HG03571 (cell line): ENCODE measurements around the gene TNIK.
"Not testable (repeated sequence)": the region's sequence is repeated elsewhere in the genome, so short reads cannot be mapped to it uniquely, and the experiment has no call there.

ENCODE experiments used
- ATAC-seq: cut with Tn5 transposase; IDR thresholded peaks from one replicate; pipeline ENCODE4 v1.9.1; 2021; ENCODE audit not compliant: unreplicated experiment

TNIK gene

DNA sequence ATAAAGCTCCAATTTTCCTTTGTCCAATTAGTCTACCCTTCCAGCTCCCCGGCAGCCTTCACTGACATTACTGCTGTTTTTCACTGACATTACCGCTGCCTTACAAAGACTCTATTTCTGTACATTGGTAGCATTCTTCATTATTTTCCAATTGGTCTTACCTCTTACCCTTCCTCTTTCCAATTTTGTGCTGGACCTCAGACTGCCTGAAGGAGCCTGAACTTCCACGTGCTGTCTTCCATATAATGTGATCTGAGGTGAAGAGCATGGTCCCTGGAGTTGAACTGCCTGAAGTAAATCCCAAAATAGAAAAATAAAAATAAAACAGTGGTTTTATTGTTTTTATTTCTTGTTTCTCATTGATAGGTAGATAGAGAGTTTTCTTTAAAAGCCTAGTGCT lies 9.2 kb upstream of the TNIK start:
- no peak for ATAC-seq

DNA sequence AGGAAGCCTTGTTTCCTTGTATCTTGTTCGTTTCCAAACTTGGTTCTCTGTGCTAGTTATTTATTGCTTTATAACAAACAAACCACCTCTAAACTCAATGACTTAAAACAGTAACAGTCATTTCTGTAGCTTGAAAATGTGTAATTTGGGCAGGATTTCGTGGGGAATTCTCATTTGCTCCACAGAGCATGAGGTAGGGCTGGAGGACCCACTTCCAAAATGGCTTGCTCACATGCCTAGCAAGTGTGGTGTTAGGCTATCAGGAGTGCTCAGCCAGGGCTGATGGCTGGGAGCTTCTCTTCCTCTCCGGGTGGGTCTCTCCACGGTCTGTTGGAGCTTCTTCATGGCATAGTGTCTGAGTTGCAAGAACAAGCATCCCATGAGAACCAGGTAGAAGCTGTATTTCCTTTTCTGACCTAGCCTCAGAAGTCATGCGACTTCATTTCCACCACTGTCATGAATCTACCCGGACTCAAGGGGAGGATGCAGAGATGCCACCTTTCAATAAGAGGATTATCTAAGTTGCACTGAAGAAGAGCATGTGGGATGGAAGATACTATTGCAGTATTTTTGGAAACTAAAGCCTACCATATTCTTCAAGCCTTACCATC lies 8.2 kb upstream of the TNIK start:
- peak; percentile 50 for ATAC-seq

DNA sequence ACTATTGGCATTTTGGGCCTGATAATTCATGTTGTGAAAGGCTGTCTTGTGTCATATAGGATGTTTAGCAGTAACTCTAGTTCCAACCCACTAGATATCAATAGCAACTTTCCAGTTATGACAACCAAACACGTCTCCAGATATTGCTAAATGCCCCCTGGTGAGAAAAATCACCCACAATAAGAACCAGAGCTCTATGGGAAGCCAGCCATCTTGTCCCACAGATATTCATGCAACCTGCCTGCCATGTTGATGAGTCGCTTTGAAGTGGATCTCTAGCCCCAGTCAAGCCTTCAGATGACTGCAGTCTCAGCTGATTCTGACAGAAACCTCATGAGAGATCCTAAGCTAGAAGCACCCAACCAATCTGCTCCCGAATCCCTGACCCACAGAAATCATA lies 5.6 kb upstream of the TNIK start:
- no peak for ATAC-seq

DNA sequence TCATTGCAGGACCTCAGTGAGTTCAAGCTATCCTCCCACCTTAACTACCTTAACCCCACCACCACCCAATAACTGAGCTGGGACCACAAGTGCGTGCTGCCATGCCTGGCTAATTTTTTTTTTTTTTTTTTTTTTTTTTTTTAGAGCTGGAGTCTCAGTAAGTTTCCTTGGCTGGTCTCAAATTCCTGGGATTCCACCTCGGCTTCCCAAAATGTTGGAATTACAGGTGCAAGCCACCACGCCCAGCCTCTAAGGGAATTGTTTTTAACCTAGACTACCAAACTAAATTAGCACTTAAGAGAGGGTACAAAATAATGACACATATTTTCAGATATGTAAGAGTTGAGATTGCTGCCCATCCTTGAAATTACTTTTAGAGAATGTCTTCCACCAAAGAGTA lies 4.3 kb upstream of the TNIK start:
- no peak for ATAC-seq

DNA sequence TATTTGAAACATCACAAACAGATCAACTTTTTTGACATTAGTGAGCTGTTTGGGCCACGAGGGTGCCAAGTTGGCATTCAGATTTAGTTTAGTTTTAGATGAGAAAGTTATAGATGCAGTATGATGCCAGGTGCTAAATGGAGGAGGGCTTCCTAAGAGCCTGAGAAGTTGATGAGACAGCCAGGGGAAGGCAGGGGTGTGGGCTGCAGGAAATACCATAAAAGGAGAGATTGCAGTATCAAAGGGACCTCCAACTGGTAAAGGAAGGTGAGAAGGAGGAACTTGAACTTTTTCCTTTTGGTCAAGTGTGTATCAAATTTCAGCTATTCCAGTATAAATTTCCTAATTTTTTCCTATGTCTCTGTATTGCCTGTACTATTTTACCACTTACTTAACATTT lies 2.0 kb upstream of the TNIK start:
- ATAC-seq, result peak; percentile 22

DNA sequence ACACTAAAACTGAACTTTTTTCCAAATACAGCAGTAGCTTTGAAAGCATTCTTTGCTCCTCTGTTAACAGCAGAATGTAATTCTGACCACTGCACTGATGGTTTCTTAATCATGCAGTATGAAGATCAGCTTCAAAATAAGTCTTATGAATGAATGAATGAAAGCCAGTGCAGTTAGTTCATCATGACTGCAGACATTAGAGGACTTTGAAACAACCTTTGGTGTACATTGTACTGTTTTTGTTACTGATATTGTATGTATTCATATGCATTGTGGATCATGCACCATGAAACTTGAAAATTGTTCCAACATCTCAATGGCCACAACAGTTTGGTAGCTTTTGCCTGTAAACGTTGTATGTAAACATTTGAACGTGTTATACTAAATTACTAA lies 1.3 kb upstream of the TNIK start:
- no peak for ATAC-seq

DNA sequence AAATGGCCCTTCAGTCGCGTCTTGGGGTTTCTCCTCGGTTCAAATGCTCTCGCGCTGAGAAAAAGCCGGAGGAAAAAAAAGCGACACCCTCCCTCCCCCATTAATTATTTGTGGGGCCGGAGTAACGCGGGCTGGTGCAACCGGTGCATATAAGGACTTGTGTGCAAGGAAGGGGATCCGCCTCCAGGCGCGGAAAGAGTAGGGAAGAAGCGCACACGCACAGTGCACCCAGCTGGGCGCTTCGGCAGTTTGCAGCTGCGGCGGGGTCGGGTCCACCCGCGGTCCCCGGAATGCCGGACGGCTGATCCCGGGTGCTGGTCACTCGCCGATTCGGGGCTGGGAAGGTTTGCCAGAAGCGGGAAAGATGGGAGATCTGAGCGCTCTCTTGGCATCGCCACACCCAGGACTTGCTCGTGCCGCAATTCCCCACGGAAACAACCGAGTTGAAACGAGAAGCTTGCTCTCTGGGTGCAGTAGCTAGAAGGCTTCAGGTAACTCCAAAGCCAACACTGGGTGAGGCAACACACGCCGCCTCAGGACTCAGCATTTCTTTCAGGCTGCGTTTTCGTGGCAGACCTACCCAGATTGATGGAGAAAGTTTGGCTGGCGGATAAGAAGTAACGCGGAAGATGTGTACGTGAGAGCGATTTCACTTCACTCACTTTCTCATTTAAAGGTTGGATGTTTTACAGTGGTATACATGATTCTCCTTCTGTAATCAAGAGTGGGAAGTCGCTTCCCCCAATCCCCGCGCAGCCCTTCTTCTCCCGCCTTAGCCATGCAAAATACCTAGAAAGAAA lies 720 bp upstream of the TNIK start:
- peak; percentile 44 for ATAC-seq

DNA sequence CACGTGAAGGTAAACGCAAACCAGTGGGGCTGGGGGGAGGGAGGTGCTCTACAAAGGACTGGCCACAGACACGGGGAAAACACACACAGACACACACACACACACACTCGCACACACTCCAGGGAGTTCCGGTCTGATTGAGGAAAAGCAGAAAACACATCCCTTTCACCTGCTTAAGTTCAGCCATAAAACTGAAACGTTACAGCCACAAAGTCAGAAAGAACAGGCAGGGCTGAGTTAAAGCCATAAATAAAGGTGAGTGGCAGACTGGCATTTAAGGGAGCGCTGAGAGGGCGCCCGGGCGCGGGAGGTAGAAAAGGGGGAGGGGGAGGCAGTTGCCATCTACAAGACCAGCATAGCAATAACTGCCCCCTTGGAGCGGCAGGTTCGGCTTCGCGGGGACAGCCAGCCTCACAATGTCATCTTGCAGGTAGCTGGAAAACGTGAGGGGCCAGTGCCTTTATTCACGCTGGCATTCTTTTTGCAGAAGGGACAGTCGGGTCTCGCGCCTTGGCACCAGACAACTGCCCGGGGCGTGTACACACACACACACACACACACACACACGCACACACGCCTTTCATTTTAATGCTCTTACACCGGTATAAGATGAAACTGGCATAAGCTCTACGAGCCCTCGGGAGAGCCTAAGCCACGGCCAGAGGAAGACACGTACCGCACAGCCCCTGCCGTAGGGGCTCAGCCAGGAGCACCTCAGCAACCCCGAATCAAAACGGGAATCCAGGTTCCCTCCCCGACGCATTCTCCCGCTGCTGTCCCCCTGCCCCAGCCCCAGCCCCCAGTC lies 866 bp downstream of the TNIK start:
- ATAC-seq, result no peak

DNA sequence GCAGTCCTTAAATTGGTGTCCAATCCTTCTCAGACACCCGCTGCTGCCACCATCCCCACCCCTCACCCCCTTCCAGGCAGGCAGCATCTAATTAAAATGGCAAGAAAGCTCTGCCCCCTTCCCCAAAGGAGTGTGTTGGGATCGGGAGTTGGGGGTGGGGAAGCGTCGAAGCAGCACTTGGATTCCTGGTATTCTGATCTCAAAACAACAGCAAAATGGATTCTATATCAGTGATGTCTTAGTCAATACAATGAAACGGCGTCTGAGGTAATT lies 1.4 kb downstream of the TNIK start:
- ATAC-seq, result no peak

DNA sequence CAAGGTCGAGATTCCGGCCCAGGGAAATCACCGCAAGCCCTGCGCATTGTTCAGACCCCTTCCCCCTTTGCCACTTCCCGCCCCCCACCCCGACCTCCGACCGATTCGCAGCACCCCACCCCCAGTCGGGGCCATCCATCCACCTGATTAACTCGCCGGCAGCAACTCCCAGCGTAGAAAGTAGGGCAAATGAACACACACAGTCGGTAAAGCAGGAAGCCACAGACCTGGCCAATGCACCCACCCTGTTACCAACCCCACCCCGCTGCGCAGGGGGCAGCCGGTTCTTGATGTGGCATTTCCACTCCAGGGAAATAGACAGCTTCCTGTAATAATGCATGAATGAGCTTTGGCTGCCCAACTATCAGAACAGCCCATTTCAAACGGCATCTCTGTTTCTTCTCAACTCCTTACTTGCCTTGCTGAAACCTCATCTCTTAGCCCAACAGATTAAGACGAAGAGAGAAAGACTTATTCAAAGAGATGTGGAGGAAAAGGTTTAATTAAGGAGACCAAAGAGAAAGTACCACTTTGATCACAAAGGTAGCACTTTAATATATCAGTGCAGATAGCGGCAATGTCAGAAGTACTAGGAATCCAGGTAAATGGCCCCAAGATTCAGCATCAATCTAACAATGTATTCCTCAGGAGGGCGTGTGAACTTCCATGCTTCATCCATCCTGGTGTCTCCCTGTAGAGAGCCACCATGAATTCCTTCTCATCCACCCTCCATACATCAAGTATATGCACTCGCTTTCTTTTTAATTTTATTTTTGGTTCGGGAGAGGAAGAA lies 1.9 kb downstream of the TNIK start:
- ATAC-seq, result no peak

DNA sequence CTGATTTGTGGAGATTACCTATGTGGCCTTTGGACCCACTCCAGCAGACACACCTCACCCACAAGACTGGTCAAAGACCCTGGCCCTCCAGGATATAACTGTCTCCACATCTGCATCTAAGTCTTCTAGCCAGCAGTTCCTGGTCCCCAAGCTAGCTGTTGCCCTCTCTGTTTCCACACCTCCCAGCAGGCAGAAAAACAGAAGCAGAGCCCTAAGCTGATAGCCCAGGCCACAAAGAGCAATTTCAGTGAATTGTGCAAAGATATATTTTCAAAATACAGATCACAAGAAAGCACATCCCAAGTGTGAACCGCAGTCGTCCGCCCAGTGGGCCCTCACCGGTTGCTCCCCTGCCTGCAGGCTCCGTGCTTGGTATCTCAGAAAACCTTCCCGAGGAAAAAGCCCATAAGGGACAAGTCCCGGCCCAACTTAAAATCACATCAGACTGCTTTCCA lies 2.6 kb downstream of the TNIK start:
- ATAC-seq, result no peak

DNA sequence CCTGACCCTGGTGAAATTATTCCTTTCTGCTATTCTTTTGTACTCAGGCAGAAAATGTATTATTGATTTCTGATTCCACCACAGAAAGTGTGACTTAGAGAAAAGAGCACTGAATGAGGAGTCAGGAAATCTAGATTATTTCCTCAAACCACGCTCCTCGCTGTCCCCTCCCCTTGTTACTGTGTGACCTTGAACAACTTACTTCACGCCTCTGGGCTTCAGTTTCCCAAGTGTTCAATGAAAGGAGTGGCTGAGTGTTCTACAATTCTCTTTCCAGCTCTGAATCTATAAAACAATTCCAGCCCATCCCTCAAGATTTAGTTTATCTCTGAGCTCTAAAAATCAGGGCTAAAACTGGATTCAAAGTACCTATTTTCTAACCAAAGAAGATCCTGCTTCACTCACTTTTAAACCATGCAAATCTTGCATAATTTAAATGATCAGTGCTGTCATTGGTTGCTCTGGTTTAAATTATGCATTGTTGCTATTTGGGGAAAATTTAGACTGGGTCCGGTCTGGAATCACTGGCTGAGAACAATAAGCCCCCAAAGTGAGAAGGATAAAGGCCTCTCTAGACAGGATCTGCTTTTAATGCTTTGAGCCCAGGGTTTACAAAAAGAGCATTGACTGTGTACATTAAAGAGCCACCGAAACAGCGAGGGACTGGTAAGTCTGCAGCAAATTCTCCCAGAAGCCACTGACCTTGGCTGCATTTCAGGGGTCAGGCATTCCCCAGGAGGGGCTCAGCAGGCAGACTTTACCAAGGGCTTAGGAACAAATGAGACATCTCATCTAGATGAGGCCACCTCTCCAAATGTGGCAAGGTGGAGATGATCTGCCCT lies 3.2 kb downstream of the TNIK start:
- no peak for ATAC-seq

DNA sequence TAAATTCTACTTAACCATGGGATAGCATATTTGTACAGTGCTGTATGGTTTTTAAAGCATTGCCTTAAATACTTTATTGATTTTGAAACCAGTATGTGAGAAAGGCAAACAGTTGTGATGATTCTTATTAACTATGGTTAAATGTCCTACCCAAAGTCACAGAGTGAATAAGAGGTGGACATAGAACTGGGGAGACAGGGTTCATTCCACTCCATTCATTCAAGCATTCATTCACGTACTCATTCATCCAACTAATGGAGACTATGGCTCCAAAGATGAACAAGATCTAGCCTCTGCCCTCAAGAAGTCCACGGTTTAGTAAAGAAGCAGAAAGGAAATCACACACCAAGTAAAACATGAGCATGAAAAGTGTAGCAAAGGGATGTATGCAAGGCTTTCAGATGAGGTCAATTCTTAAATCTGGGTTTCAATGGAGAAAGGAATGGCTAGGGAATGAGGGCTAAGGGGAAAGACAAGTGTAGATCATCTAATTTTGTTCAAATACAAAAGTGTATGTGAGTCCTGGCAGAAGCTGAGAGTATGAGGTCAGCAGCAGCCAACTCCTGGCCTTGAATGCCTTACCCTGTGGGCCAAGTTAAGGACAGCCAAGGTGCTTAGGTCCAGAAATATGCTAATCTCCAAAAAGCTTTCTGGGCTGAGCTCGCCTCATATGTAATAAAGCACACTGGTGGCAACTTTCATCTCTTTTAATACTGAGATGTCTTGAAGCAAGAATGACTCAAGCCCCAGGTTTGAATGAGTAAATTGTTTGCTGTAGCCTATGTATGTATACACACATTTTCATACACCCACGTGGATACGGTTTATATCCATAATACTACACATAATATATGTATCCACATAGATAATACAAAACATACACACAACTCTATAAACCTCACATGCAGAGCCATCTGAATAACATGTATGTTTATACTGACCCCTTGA lies 4.3 kb downstream of the TNIK start:
- ATAC-seq, result no peak

DNA sequence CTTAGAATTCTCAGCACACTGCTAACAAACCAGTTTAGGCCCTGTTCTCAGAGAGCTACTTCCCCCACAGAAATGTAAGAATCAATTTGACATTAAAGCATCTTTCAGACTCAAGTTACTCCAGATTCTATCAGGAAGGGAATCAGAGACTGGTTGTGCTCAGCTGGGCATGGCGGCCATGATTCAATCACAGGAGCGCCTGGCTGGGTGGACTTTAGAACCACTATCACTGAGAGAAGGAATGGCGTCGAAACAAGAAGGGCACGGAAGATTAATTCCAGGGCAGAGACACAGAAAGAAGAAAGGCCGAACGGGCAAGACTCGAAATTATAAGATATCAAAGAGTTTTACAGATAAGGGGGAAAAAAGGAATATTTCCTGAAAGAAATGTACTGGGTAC lies 6.2 kb downstream of the TNIK start:
- ATAC-seq, result no peak

DNA sequence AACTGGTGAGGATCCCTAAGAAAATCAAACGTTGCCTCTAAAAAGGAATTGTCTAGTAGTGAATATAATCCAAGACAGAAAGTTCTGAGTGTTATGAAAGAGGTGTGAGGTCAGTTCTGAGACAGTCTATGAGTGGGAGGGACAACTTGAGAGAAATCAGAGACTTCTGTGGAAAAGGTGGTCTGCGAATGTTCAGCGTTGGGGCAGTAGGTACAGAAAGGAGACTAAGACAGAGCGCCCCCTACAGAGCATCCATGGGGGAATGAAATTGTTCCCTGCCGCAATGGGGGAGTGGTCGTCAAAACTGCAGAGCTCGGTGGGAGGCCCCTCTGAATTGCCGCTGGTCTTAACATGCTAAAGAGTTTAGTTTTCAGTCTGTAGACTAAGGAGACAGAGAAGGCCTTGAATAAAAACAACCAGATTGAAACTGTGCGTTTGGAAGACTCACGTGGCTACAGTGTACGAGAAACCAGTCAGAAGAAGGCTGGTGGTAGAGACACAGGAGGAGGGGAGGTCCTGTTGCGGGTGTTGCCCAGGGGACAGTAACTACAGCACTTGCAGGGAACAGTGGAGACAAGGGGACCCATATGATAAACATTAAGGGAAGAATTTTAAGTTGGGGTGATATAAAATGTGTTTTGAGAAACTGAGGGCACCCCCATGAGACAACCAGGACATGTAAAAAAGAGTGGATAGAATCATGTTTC lies 6.9 kb downstream of the TNIK start:
- no peak for ATAC-seq

DNA sequence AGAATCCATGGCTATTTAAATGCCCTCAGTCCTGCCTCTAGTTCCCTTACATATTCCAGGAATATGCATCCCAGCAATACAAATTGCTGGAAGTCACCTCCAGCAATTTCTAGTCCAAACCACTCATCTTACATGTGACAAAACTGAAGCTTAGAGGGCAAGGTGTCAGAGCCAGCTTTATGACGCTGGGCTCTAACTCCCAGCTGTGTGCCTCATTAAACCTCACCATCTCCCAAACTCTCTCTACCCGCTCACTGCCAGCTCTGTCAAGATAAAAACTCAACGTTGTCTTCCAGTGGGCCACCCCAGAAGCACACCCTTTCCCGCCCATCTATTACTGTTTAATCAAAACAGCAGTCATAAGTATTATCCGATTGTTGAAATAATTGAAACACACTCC lies 7.9 kb downstream of the TNIK start:
- no peak for ATAC-seq

DNA sequence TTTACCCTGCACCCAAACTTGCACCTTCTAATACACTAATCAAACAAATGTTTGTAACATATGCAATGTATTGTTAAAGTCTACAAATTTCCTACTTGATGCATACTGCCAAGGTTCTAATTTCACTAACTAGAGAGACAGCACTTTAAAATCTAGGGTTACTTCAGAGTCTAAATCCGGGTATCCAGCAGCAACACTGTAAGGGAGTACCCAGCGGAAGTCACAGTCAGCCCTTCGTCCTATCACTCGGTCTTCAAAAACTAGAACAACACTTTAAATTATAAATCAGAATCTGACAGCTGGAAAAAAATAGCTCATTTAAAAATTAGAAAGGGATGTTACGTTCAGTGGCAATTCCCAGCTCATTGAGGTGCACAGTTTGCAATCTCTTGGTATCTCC lies 8.3 kb downstream of the TNIK start:
- no peak for ATAC-seq

DNA sequence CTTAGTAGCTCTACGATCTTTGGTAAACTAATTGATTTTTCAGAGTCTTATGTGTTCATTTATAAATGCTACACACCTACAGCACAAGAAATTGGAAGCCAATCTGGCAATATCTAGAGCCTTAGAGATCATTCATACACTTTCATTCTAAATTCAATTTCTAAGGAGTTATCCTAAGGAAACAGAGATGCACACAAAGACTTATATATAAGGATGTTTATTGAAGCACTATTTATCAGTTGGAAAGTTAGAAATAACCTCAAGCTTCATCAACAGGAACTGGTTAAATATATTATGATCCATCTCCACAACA lies 12.7 kb downstream of the TNIK start:
- not testable (repeated sequence) for ATAC-seq
